Astrocyte of the hippocampus (primary cell): Measurements from ENCODE around the gene MEIOC.
A peak's percentile ranks its signal among the peaks of the same experiment; 100 is the strongest.

ENCODE experiments used
- DNase-seq: peaks from one replicate; pipeline ENCODE4 v3.0.0; 2011; ENCODE audit warnings: low read depth, low spot score

The MEIOC gene

GRCh38 chr17:44708401-44709263 is 52.4 kb downstream of the MEIOC start, which contains the start of gene DBF4B:
DBF4B (plus strand) TSS chr17:44708665; CDS start chr17:44708821, 156 bp downstream.
- DNase-seq = peak; percentile 95

GRCh38 chr17:44719444-44719843 is 63.2 kb downstream of the MEIOC start:
- DNase-seq = no peak

- no peak for DNase-seq
Observed at GRCh38 chr17:44722254-44722653, 66.0 kb downstream of the MEIOC start.
